NCI-H2171 (cell line): Measurements from ENCODE around the gene ZDHHC11.
A peak's percentile ranks its signal among the peaks of the same experiment; 100 is the strongest.
"Not testable (repeated sequence)": the region's sequence is repeated elsewhere in the genome, so short reads cannot be mapped to it uniquely, and the experiment has no call there.

Experiments
- DNase-seq: peaks from one replicate; lab custom pipeline; 2025; lab: John Stamatoyannopoulos, UW

ZDHHC11 gene

DNA sequence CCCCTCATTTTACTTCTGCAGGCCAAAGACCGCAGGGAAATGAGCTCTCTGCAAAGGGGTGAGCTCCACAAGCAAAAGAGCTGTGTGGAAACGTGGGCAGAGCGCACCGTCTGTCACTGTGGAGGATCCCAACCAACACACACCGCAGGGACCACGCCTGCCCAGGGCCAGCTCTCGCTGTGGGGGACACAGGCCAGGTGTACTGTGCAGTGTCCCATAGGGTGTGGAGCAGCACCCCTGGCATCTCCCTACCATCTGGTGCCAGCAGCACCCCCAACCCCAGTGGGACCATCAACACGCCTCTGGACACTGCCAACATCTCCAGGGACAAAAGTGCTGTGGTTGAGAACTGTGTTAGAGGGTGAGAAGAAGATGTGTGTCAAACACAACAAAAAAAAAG lies 27.9 kb upstream of the ZDHHC11 start:
- not testable (repeated sequence) for DNase-seq

DNA sequence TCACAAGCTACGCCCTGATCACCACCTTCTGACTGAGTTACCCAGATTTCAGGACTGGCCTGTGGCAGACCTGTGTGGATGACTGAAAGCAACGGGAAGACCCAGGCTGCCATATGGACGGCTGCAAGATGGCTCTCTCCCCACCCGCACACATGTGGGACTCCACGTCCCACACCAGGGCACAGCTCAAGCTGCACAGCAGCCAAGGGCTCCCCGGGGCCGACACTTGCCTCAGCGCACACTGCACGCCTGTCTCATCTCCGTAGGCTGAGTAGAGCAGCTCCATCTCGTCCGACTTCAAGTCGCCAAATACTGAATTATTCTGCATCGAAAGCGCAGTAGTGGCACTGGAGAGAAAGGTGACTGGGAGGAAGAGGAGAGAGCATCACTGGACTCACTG lies 27.3 kb upstream of the ZDHHC11 start:
- no peak for DNase-seq

DNA sequence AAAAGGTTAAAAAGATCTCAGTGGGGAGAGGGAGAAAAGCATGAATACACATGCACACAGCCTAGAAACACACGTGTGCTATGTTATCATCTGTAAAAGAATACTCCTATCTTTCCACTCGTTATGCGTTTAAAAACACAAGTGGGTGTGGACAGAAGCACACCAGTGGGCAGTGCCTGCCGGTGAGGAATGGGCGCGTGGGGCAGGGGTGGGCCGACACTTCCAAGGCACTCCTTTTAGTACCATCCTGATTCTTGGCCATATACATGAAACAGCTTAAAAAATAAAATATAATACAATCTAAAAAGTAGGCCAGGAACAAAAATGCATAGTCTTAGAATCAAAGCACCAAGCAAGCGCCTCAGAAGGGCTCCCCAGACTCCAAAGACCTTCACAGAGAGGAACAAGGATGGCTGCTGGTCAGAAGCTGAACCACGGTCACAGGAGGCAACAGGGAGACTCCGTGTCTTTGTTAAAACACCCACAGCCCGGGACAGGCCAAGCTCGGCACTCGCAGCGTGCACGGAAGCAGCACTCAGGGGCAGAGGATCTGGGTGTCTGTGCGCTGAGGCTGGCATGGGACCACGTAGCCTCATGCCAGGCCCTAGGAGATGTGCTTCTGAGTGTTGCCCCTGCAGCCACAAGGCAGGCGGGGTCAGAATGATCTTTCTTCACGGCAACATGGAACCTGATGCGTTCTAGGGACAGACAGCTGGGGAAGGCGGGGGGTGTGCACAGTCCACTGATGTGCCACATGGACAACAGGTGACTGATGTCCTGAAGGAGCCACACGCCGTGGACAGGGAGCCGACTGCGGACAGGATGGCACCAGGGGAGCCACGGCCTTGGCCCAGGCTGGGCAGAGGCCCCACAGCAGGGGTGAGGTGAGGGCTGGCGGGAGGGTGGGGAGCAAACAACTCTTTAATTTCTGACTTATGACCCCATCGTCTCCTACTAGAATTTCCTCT lies 25.9 kb upstream of the ZDHHC11 start:
- no peak for DNase-seq

DNA sequence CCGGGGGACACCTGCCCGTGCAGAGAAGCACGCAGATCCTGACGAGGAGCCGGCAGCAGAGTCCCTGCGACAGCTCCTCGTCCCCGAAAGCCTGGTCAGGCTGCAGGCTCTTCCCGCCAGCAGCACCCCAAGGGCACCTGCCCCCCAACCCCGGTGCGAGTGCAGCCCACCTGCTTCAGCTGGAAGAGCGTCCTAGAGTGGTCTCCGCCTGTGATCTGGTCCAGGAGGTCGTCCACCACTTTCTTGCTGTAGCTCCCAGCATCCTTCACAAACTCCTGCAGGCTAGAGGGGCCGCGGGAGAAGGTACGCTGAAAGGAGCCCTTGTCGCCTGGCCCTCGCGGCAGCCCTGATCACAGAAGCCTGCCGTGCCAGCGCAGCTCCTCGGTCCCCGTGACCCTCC lies 25.1 kb upstream of the ZDHHC11 start:
- DNase-seq, result no peak

DNA sequence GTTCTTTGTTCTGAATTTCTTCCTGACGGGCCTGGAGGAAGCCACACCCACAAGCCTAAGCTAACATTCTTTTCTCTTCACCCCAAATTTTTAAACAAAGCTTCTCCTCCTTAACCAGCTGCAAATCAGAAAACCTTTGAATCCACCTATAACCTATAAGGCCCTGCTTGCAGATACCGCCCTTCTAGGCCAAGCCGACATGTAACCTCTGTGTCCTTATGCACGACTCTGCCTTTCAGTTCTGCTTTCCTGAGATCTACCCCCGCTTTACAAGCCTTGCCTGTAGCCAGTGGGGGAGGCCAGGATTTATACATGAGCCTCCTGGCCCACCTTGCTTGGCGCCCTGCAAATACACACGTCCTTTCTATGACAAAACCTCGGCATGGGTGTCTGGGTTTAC lies 22.5 kb upstream of the ZDHHC11 start:
- DNase-seq, result no peak

DNA sequence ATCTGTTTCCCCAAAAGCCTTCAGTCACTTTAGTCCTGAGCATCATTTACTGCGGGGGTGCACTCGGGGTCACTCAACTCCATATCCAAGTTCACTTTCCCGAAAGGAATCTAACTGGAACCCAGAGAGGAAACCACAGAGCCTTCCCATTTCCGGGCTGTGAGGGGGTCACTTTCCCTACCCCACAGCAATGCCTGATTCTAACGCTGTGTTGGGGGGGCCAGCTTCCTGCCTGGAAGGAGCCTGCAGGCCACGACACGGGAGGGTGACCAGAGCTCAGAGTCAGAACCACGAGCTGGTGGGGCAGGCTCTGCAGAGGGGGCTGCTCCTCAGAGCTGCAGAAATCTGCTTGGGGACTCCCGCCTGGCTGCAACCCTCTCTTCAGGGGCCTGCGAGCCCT lies 21.5 kb upstream of the ZDHHC11 start:
- DNase-seq, result no peak

DNA sequence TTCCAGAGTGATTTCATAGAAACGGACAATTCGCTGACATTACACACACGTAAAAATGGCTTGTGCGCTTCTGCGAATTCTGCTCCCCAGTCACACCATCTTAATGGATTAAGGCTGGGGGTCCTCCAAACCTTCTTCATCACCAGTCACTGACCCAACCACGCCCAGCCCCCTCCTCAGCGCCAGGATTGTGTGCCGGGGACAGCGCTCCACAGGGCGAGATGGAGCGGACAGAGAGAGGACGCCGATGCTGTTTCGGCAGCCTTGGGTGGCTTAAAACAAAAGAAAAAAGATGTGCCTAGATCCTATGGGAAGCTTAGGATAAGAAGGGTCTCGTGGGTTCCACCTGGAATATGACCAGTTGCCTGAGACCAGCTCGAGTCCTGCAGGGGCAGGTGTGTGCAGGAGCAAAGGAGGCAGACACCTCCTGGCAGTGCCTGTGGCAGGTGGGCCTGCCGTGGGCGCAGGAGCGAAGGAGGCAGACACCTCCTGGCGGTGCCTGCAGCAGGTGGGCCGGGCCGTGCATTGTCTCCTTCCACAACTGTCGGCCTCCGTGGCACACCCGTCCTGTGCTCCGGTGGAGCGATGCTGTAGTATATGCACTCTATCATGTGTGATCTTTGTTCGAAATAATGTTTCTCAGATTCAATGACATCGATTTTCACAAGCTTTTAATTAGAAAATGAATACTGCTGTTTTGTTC lies 21.0 kb upstream of the ZDHHC11 start:
- DNase-seq, result no peak

DNA sequence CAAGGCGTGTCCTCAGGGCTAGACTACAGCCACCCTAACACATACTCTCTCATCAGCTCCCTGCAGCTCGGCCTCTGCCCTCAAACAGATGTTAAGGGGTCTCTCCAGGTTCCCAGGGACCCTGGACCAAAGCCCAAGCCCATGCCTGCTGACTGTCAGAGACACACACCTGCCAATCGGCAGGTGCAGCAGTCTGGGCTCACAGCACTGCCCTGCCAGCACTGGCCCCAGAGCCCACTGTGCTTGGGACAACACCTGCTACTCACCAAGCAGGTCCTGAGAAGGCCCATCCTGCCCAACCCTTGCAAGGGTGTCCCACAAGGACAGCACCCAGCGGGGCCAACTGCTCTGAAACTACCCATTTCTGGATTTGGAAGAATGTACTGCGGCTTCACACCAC lies 20.2 kb upstream of the ZDHHC11 start:
- no peak for DNase-seq

DNA sequence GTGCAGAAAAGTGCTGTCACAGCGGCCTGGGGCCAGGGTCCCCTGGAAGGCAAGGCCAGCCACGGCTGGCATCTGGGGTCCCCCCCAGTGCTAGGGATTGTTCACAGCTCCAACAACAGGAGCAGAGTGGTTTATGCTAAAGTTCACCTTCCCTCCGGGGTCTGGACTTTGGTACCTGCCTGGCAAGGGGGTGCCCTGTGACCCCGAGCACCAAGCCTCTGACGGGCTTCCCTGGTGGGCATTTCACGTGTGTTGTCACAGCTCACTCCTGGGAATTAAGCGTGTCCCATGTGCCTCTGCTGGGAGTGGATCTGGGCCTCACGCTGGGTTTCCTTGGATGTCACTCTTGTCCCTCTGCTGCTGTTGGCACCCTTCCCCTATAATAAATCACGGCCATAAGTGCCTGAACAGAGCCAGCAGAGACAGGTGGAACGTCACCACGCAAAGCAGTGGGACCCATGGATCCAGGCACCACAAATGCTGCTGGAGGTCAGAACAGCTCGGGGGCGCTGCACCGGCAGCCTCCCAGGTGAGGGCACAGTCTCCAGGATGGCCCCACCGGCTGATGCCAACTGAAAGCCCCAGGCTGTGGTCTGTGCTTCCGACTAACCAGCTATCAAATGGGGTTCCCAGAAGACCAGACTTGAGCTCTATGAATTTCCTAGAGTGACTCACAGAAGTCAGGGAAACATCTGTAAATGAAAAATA lies 17.8 kb upstream of the ZDHHC11 start:
- DNase-seq, result no peak

DNA sequence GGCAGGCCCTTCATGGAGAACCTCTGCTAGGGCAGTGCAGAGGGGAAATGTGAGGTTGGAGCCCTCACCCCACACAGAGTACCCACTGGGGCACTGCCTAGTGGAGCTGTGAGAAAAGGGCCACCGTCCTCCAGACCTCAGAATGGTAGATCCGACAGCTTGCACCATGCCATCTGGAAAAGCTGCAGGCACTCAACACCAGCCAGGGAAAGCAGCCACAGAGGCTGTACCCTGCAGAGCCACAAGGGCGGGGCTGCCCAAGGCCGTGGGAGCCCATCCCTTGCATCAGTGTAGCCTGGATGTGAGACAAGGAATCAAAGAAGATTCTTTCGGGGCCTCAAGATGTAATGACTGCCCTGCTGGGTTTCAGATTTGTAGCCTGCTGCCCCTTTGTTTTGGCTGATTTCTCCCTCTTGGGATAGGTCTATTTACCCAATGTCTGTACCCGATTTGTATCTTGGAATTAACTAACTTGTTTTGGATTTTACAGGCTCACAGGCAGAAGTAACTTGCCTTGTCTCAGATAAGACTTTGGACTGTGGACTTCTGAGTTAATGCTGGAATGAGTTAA lies 16.6 kb upstream of the ZDHHC11 start:
- no peak for DNase-seq

DNA sequence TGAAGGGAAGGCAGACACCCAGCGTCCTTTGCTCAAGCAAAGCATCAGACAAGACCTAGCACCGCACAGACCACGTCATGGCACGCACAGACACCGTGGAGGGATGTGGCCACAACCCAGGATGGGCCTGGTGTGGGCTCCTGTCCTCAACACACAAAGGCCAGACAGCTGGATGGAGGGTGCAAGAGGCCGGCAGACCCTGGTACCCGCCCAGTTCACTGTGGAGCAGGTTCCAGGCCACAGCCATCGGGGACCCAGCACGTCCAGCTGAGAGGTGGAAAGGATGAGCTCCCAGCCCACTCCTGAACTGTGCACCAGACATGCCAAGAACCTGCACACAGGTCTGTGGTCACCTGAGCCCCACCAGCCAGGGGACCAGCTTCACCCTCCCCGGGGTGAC lies 15.0 kb upstream of the ZDHHC11 start:
- no peak for DNase-seq

DNA sequence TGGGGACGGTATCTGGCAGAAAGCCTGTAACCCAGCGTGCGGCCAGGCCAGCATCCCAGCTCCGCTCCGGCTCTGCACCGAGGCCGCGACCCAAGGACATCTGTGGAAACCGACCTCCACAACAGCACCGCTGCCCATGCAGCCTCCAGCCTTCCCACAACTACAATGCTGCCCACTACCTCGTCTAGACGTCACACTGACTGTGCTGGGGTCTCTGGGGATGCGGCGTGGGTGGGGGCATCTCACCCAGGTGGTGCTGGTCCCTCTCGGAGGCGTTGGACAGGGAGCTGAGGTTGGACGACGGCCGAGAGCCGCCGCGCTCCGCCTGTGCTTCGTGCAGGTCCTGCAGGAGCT lies 14.4 kb upstream of the ZDHHC11 start:
- no peak for DNase-seq

DNA sequence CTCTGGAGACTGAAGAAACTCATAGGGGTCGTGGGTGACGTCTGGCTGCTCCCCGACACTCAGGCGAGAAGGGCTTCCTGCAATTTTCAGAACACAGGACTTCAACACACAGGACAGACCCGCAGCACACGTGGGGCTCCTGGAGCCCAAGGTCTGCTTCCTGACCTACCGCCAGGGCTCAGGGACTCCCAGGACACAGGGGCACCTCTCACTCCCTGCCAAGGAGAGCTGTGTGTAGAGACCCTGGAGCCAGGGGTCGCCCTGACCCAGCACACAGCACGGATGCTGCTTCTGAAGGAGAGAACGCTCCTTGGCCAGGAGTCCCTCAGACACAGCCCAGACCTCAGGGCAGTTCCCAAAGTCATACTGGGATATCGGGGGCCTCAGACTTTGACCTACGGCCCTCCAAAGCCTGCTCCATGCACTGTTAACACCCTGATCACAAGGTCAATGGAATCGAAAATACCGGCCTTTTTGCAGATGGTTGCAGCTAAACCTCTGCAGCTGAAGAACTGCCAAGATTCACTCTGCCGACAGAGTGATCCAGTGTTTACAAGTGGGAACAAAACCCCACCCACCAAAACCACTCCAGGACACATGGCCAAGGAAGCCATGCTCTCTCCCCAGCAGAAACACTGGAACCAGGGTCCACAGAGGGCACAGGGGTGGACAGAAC lies 13.8 kb upstream of the ZDHHC11 start:
- DNase-seq, result no peak

DNA sequence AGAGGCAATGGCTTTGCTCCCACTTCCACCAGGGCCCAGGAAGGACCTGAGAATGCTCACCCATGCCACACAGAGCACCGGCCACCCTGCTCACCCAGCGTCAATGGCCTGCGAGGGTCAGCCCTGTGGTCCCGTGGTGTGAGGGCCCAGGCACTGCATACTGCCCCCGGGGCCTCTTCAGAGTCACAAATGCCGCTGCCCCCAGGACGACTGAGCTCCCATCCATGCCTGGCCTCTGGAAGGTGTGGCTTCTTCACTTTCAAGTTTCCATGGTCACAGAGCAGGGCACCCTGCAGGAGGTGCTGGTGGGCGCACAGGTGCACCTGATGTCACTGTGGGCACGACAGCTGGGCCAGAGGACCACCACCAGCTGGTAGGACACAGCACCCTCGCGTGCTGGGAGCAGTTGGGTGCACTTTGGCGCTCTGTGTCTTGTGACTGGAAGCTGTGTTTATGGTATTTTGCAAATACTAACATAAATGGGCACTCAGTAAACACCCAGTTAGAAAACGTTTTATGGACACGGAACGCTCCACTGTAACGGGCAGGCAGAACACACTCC lies 12.5 kb upstream of the ZDHHC11 start:
- DNase-seq, result peak; percentile 72

DNA sequence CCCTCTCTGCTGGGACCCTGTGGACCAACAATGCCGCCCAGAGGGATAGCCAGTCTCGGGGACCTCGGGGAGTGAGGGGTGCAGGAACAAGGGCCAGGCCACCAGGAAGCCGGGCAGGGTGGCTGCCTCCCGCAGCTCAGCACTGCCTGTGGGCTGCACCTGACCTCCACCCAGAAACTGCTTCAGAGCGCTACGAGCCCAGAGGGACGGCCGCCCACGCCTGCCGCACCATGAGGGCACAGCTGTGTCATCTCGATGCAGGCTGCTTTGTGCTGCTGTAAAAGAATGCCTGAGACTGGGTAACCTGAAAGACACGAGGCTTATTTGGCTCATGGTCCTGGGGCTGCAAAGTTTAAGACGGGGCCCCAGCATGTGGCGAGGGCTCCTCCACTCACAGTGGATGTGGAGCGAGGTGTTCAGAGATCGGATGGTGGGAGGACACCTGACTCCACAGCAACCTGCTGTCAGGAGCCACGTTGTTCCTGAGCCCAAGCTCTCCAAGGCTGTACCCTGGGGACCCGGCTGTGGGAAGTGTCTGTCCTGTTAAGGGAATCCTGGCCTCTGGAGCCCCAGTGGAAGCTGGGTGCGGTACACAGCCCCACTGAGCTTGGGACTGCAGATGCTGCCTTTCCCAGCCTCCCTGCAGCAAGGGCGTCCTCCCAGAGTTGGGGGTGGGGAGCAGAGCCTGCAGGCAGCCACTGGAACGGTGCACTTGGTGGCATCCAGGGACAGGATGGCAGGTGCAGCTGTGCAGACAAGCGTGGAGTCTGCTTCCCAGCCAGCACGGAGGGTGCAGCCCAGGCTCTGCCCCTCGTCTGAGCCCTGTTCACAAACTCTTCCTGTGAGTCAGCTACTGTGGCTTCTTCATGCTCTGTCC lies 11.8 kb upstream of the ZDHHC11 start:
- DNase-seq, result peak; percentile 98

DNA sequence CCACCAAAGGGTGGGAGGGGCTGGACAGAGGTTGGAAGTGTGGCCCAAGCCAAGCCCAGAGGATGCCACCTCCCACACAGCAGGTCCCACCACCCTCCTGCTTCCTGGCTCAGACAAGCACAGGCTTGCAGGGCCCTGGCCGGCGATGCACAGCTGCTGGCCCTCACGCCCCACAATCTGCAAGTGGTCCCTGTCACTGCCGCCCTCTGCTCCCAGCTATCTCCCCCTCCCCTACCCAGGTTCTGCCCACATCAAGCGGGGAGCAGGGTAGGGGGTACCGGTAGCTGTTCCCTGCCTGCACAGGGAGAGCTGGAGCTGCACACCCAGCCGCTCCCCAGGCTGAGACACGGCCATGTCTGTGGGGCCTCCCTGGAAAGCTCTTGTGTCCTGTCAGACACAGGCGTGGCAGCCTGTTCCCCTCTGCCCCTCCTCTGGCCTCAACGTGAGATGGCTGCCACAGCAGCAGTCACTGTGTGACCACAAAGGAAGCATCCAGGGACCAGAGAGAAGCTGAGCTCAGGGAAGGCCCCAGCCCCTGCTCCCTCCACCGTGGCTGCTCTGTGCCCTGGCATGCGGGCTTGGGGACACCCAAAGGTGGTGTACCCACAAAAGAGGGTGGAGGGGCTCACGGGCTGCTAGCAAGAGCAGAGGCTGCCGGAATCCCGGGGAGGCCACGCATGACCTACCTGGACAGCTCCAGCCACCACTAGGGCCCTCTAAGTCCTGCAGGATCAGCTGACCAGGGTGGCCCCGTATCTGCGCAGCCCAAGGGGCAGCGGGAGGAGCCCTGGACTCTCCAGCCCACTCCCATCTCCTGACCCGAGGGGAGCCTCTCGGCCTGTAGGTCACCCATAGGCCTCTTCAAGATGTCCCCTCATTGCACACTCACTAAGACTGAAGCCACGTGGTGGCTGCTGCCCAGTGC lies 10.9 kb upstream of the ZDHHC11 start:
- no peak for DNase-seq

DNA sequence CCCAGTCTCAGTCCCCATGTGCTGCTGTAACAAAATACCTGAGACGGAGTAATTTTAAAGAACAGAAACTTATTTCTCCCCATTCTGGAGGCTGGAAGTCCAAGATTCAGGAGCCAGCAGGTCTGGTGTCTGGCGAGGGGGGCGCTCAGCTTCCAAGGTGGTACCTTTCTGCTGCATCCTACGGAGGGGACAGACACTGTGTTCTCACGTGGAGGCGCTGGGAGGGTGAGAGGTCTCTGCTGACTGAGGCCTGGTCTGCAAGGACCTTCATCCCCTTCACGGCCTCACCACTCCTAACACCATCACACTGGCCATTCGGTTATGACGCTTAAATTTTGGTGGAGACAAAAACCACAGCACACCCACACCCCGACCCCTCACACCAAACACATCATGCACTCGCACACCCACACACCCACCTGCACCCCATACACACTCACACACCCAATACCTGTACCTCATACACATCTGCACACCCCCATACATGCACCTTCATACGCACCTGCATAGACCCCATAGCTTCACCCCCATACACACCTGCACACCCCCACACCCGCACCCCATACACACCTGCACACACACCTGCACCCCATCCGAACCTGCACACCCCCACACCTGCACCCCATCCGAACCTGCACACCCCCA lies 9.8 kb upstream of the ZDHHC11 start:
- DNase-seq, result no peak

DNA sequence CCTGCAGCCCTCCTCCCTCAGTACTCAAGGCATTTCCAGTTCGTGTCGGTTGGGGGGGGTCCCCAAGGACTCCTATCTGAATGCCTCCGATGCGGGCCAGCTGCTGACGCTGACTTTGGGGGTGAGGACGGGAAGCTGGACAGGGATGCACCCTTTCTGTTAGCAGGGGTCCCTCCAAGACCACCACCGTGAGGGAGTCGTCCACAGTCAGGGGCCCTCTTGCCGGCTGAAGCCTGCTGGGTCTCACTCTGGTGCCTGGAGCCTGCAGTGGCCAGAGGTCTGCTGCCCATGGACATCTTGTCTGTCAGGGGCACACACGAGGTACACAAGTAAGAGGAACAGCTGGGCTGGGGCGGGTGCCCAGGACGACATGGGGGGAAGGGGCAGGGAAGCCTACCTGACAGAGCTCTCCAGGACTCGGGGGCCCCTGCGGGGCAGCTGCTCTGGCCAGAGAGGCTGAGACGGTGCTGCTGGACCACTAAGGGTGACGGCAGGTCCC lies 9.1 kb upstream of the ZDHHC11 start:
- DNase-seq, result no peak

DNA sequence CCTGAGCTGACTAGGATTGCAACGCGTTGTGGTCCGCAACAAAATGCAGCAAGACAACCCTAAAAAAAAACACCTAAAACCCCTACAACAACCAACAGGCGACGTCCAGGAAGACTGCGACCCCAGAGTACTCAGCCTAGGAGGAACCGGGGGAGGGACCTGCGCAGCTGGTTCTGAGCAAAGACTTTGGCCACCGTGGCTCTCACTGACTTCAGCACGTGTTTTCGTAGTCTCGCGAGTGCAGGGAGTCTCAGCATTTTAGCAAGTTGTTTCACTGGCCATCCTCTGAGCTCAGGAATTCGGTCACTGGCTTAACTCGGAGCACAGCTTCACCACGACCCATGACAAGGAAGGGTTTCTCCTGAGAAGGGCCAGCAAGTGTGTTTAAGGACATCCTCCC lies 8.6 kb upstream of the ZDHHC11 start:
- no peak for DNase-seq
